ENCODE results near the gene CEP112. TPM values are rescaled to one million over a fixed set of nuclear protein-coding genes. Genes with fewer than 3 reads are reported as not detected.
A peak's percentile ranks its signal among the peaks of the same experiment; 100 is the strongest.

Gene CEP112
- total RNA-seq, 1 donor from 2014 or later = 13.9 TPM

DNA sequence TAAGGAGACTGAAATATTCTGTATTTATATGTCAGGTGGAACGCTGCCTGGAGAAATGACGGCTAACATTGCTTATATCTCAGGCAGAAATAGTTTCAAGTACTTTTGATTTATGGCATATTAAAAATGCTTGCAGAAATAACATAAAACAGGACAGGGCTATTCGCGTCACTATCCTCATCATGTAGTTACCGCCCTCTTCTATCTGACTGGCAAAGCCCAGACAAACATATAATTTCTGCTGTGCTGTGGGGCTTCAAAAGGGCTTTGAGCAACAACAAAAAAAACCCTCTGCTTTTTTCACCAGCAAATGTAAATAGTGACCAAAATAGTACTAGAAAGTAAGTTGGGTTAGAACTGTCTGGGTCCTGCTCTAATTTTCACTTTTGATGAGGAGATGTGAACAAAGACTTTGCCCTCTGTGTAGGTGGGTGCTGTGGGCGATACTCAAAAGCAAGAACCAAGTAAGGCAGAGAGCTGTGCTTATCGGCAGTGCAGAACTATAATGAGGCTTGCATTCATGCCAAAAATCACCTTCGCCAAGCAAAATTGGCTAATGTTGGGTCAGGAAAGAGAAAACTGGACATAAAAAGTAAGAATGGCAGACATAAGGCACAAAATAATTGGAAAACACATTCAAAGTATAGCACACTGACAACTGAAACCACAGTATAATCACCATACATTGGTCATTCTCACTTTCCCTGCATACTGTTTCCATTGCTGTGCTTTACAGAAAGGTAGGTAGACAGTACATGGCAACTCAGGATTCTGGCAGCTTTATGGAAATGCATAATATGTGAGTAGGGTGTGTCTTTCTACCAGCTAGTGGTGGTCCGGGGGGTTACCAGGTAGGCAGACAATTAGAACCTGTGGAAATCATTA lies 479.3 kb downstream of the CEP112 start:
- Histone ChIP-seq H2AFZ (ENCODE audit: low read depth, low read length) (no peak overlapping the region), H3K4me2 (ENCODE audit: low read length) (no peak overlapping the region), H3K79me2 (ENCODE audit: insufficient read depth, low read length) (no peaks in the 10 kb centered on the region), H3K9me3 (ENCODE audit: insufficient read depth, low read depth, low read length) (no peaks in the 10 kb centered on the region), H3K4me1 (ENCODE audit: insufficient read depth, low read length) (no peaks in the 10 kb centered on the region), H3K9ac (ENCODE audit: low read length) (no peak overlapping the region), H3K27ac (ENCODE audit: low read depth, low read length) (no peak overlapping the region), H3K36me3 (ENCODE audit: insufficient read depth, low read length) (no peaks in the 10 kb centered on the region), H4K20me1 (ENCODE audit: insufficient read depth, low read length) (no peaks in the 10 kb centered on the region), H3K27me3 (ENCODE audit: insufficient read depth, low read length) (no peaks in the 10 kb centered on the region), H3K4me3 (ENCODE audit: insufficient read depth, low read depth, low read length) (no peak overlapping the region)
- Mint-ChIP-seq H3K9me3 (ENCODE audit: unreplicated experiment) (no peaks in the 10 kb centered on the region), H3K4me1 (ENCODE audit: low read depth, unreplicated experiment) (peaks cover 3% of the 10 kb centered on the region), H3K36me3 (ENCODE audit: low read depth, unreplicated experiment) (peaks cover 1% of the 10 kb centered on the region), H3K27ac (ENCODE audit: unreplicated experiment) (no peak overlapping the region), H3K4me3 (ENCODE audit: unreplicated experiment) (no peak overlapping the region), H3K27me3 (ENCODE audit: low read depth, unreplicated experiment) (no peaks in the 10 kb centered on the region)
- FAIRE-seq = no peak
- DNase-seq (ENCODE audit: low read depth) = no peak
- no peak for TF ChIP-seq EZH2 (IDR thresholded peaks at IDR 0.05; ENCODE audit: insufficient read depth, low read length)

GRCh38 chr17:65711671-65712276 lies 480.2 kb downstream of the CEP112 start:
- Mint-ChIP-seq H3K27me3 (ENCODE audit: low read depth, unreplicated experiment) (no peaks in the 10 kb centered on the region), H3K36me3 (ENCODE audit: low read depth, unreplicated experiment) (peaks cover 1% of the 10 kb centered on the region), H3K27ac (ENCODE audit: unreplicated experiment) (no peak overlapping the region), H3K4me1 (ENCODE audit: low read depth, unreplicated experiment) (peaks cover 3% of the 10 kb centered on the region), H3K4me3 (ENCODE audit: unreplicated experiment) (no peak overlapping the region), H3K9me3 (ENCODE audit: unreplicated experiment) (no peaks in the 10 kb centered on the region)
- Histone ChIP-seq H3K9me3 (ENCODE audit: insufficient read depth, low read depth, low read length) (no peaks in the 10 kb centered on the region), H3K27ac (ENCODE audit: low read depth, low read length) (no peak overlapping the region), H2AFZ (ENCODE audit: low read depth, low read length) (no peak overlapping the region), H3K36me3 (ENCODE audit: insufficient read depth, low read length) (no peaks in the 10 kb centered on the region), H3K4me2 (ENCODE audit: low read length) (no peak overlapping the region), H3K4me1 (ENCODE audit: insufficient read depth, low read length) (no peaks in the 10 kb centered on the region), H3K9ac (ENCODE audit: low read length) (no peak overlapping the region), H4K20me1 (ENCODE audit: insufficient read depth, low read length) (no peaks in the 10 kb centered on the region), H3K4me3 (ENCODE audit: insufficient read depth, low read depth, low read length) (no peak overlapping the region), H3K27me3 (ENCODE audit: insufficient read depth, low read length) (no peaks in the 10 kb centered on the region), H3K79me2 (ENCODE audit: insufficient read depth, low read length) (no peaks in the 10 kb centered on the region)
- TF ChIP-seq CTCF (IDR thresholded peaks at IDR 0.05; ENCODE audit: insufficient read depth, low read depth, low read length) (no peak), EZH2 (IDR thresholded peaks at IDR 0.05; ENCODE audit: insufficient read depth, low read length) (no peak)
- DNase-seq (ENCODE audit: low read depth) = no peak
- FAIRE-seq = no peak

GRCh38 chr17:65707780-65708179 lies 484.2 kb downstream of the CEP112 start:
- Histone ChIP-seq H3K9ac (ENCODE audit: low read length) (no peak overlapping the region), H3K4me2 (ENCODE audit: low read length) (no peak overlapping the region), H3K4me3 (ENCODE audit: insufficient read depth, low read depth, low read length) (no peak overlapping the region), H3K27ac (ENCODE audit: low read depth, low read length) (no peak overlapping the region), H3K9me3 (ENCODE audit: insufficient read depth, low read depth, low read length) (no peaks in the 10 kb centered on the region), H3K27me3 (ENCODE audit: insufficient read depth, low read length) (no peaks in the 10 kb centered on the region), H3K4me1 (ENCODE audit: insufficient read depth, low read length) (no peaks in the 10 kb centered on the region), H4K20me1 (ENCODE audit: insufficient read depth, low read length) (no peaks in the 10 kb centered on the region), H3K79me2 (ENCODE audit: insufficient read depth, low read length) (no peaks in the 10 kb centered on the region), H2AFZ (ENCODE audit: low read depth, low read length) (no peak overlapping the region), H3K36me3 (ENCODE audit: insufficient read depth, low read length) (no peaks in the 10 kb centered on the region)
- Mint-ChIP-seq H3K4me1 (ENCODE audit: low read depth, unreplicated experiment) (peaks cover 3% of the 10 kb centered on the region), H3K36me3 (ENCODE audit: low read depth, unreplicated experiment) (peaks cover 1% of the 10 kb centered on the region), H3K4me3 (ENCODE audit: unreplicated experiment) (no peak overlapping the region), H3K27me3 (ENCODE audit: low read depth, unreplicated experiment) (no peaks in the 10 kb centered on the region), H3K27ac (ENCODE audit: unreplicated experiment) (no peak overlapping the region), H3K9me3 (ENCODE audit: unreplicated experiment) (no peaks in the 10 kb centered on the region)
- DNase-seq (ENCODE audit: low read depth) (peak; percentile 57), FAIRE-seq (no peak)
- TF ChIP-seq CTCF (IDR thresholded peaks at IDR 0.05; ENCODE audit: insufficient read depth, low read depth, low read length) (no peak), EZH2 (IDR thresholded peaks at IDR 0.05; ENCODE audit: insufficient read depth, low read length) (no peak)

Measured in astrocyte (in vitro differentiated cells and primary cell).